ENCODE data around the gene FCHO1. TPM values are rescaled to one million over a fixed set of nuclear protein-coding genes. Genes with fewer than 3 reads are reported as not detected.
"Not testable (repeated sequence)": the region's sequence is repeated elsewhere in the genome, so short reads cannot be mapped to it uniquely, and the experiment has no call there.

The FCHO1 gene
- total RNA-seq, 1 experiment from 2014 or later = 0.61 TPM

DNA sequence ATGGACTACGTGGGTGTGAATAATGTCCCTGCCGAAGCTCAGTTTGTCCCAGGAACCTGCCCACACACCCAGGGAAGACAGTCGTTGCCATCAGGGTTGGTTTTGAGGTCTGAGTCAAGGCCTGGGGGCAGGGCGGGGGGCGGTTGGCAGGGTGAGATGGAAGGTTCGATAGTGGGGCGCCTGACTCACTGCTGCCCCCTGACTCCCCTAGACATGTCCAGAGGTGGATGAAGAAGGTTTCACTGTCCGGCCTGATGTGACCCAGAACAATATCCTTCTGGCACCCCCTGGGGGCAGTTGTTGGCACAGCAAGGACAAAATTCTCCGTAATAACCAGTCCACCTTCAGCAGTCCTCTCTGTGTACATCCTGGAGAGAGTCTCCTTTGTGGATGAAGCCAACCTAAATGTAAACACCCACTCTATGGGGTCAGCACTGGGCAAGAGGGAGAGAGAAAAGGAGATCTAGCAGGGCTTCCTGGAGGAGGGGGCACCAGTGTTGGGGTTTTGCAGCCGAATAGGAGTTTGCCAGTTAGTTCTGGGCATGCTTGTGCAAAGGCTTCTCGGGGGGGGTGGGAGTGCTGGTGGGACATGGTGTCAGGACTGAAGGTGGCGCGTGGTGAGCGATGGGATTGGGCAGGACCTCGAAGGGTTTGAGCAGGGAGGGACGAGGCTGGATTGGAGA lies 24.1 kb downstream of the FCHO1 start:
- intact Hi-C loops (cut with micrococcal nuclease; ENCODE audit: unreplicated experiment) = no loop called here
- Mint-ChIP-seq H3K27ac (ENCODE audit: unreplicated experiment) (no peak overlapping the region), H3K27me3 (ENCODE audit: unreplicated experiment) (peaks cover 11% of the 10 kb centered on the region), H3K36me3 (ENCODE audit: insufficient read depth, unreplicated experiment) (no peaks in the 10 kb centered on the region), H3K4me3 (ENCODE audit: low read depth, unreplicated experiment) (no peak overlapping the region), H3K4me1 (ENCODE audit: low read depth, unreplicated experiment) (peaks cover 17% of the 10 kb centered on the region), H3K9me3 (ENCODE audit: low read depth, unreplicated experiment) (no peaks in the 10 kb centered on the region)
- no TSS peak for BruUV-seq (replicated peaks)
- DNase-seq = peak; percentile 75
- CTCF ChIA-PET = interaction anchor here (0.5 to 1.2 kb wide), 3 partner anchors 9 to 432 kb away, joined by 3 to 4 read pairs (median 4); partner anchors contain the start of gene B3GNT3
- TF ChIP-seq, protein P1, sequence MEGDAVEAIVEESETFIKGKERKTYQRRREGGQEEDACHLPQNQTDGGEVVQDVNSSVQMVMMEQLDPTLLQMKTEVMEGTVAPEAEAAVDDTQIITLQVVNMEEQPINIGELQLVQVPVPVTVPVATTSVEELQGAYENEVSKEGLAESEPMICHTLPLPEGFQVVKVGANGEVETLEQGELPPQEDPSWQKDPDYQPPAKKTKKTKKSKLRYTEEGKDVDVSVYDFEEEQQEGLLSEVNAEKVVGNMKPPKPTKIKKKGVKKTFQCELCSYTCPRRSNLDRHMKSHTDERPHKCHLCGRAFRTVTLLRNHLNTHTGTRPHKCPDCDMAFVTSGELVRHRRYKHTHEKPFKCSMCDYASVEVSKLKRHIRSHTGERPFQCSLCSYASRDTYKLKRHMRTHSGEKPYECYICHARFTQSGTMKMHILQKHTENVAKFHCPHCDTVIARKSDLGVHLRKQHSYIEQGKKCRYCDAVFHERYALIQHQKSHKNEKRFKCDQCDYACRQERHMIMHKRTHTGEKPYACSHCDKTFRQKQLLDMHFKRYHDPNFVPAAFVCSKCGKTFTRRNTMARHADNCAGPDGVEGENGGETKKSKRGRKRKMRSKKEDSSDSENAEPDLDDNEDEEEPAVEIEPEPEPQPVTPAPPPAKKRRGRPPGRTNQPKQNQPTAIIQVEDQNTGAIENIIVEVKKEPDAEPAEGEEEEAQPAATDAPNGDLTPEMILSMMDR (IDR thresholded peaks at IDR 0.05; ENCODE audit: unreplicated experiment) = peak; percentile 76

DNA sequence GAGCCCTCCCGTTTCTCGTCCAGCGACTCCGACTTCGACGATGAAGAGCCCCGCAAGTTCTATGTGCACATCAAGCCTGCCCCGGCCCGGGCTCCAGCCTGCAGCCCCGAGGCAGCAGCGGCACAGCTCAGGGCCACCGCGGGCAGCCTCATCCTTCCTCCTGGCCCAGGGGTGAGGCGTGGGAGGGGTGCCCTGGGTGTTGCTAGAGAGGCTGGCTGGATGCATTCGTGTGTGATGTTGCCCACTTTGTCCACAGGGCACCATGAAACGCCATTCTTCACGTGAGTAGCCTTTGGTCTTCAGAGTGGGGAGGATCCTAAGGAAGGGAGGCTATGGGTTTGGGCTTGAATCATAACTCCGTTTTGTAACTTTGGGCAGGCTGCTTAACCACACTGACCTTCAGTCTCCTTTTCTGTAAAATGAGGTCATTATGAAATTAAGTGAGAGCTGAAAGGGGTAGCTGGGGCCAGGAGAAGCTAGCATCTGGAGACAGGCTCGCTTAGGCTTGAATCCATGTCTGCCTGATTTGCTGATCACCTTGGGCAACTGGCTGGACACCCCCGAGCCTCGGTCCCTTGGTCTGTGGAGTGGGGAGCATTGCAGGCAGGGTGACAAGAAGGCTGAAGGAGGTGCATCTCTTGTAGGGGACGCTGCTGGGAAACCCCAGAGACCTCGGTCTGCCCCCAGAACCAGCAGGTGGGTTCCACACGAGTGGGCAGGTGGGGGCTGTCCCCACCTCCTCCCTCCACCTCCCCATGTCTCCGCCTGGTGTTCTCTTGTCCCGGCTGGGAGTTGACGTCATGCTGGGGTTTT lies 24.9 kb downstream of the FCHO1 start:
- Mint-ChIP-seq H3K27ac (ENCODE audit: unreplicated experiment) (no peak overlapping the region), H3K4me1 (ENCODE audit: low read depth, unreplicated experiment) (peaks cover 17% of the 10 kb centered on the region), H3K9me3 (ENCODE audit: low read depth, unreplicated experiment) (no peaks in the 10 kb centered on the region), H3K27me3 (ENCODE audit: unreplicated experiment) (peaks cover 11% of the 10 kb centered on the region), H3K4me3 (ENCODE audit: low read depth, unreplicated experiment) (no peak overlapping the region), H3K36me3 (ENCODE audit: insufficient read depth, unreplicated experiment) (no peaks in the 10 kb centered on the region)
- TF ChIP-seq, protein P1 (IDR thresholded peaks at IDR 0.05; ENCODE audit: unreplicated experiment) = no peak
- BruUV-seq (replicated peaks) = no TSS peak
- no peak for DNase-seq
- CTCF ChIA-PET = interaction anchor here (0.6 to 1.2 kb wide), 4 partner anchors 10 to 191 kb away, joined by 3 to 4 read pairs (median 4); partner anchors contain the start of gene B3GNT3
- intact Hi-C loops (cut with micrococcal nuclease; ENCODE audit: unreplicated experiment) = no loop called here

DNA sequence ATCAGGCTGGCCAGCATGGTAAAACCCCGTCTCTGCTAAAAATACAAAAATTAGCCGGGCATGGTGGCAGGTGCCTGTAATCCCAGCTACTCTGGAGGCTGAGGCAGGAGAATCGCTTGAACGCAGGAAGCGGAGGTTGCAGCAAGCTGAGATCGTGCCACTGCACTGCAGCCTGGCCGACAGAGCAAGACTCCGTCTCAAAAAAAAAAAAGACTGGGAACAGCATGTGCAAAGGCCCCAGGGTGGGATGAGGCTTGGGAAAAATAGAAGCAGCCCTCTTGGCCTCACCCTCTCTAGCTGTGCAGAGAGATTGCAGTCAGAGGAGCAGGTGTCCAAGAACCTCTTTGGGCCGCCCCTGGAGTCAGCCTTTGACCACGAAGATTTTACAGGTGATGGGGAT lies 26.6 kb downstream of the FCHO1 start:
- Mint-ChIP-seq H3K27me3 (ENCODE audit: unreplicated experiment) (peaks cover 11% of the 10 kb centered on the region), H3K4me1 (ENCODE audit: low read depth, unreplicated experiment) (peaks cover 17% of the 10 kb centered on the region)
- BruUV-seq (replicated peaks); H3K36me3 Mint-ChIP-seq (ENCODE audit: insufficient read depth, unreplicated experiment); H3K27ac Mint-ChIP-seq (ENCODE audit: unreplicated experiment); intact Hi-C loops (cut with micrococcal nuclease; ENCODE audit: unreplicated experiment); H3K4me3 Mint-ChIP-seq (ENCODE audit: low read depth, unreplicated experiment); DNase-seq; H3K9me3 Mint-ChIP-seq (ENCODE audit: low read depth, unreplicated experiment): not testable (repeated sequence)
- CTCF ChIA-PET = interaction anchor here (0.6 kb wide), 1 partner anchor 53 kb away, joined by 9 read pairs; no protein-coding TSS in a partner anchor

DNA sequence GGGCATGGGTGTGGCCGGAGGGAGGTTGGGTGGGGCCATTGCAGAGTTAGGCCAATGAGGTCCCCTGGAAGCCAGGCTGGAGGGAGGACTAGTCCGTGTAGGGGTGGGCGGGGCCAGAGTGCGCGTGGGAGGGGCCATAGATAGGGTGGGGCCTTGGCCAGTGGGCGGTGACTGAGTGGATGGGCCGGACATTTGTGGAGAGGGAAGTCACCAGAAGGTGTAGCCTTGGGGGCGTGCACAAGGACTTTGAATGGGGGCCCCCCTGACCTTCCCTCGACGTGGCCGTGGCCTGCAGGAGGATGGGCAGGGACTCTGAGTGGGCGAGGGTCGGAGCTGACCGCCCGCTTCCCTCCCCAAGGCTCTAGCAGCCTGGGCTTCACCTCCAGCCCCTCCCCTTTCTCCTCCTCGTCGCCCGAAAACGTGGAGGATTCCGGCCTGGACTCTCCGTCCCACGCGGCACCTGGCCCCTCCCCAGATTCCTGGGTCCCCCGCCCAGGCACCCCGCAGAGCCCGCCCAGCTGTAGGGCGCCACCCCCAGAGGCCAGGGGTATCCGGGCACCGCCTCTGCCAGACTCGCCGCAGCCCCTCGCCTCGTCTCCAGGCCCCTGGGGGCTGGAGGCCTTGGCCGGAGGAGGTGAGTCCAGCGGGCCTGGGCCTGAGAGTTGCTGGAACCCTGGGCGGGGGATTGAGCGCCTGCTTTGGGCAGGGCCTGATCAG lies 27.1 kb downstream of the FCHO1 start:
- Mint-ChIP-seq H3K36me3 (ENCODE audit: insufficient read depth, unreplicated experiment) (no peaks in the 10 kb centered on the region), H3K27ac (ENCODE audit: unreplicated experiment) (no peak overlapping the region), H3K4me1 (ENCODE audit: low read depth, unreplicated experiment) (peaks cover 17% of the 10 kb centered on the region), H3K27me3 (ENCODE audit: unreplicated experiment) (peaks cover 11% of the 10 kb centered on the region), H3K4me3 (ENCODE audit: low read depth, unreplicated experiment) (no peak overlapping the region), H3K9me3 (ENCODE audit: low read depth, unreplicated experiment) (no peaks in the 10 kb centered on the region)
- TF ChIP-seq, protein P1 (IDR thresholded peaks at IDR 0.05; ENCODE audit: unreplicated experiment) = no peak
- BruUV-seq (replicated peaks) = no TSS peak
- no peak for DNase-seq
- intact Hi-C loops (cut with micrococcal nuclease; ENCODE audit: unreplicated experiment) = no loop called here
- CTCF ChIA-PET = no interaction called here

All from Calu3 (cell line).